Kidney tubule cell (primary cell): Measurements from ENCODE around the gene RGPD5.
"Not testable (repeated sequence)": the region's sequence is repeated elsewhere in the genome, so short reads cannot be mapped to it uniquely, and the experiment has no call there.

Experiments
- DNase-seq: peaks from one replicate; pipeline ENCODE4 v3.0.0-alpha.2; 2018; ENCODE audit warnings: low spot score

RGPD5 gene

GRCh38 chr2:109794074-109794737 is at the start of gene RGPD5:
Gene RGPD5, plus strand, starts transcription at chr2:109794305. Its CDS starts 161 bp downstream, at chr2:109794466.
- not testable (repeated sequence) for DNase-seq

- DNase-seq = not testable (repeated sequence)
These were observed 42.5 kb upstream of the RGPD5 start for GRCh38 chr2:109751572-109751971.

- not testable (repeated sequence) for DNase-seq
These were observed 36.8 kb upstream of the RGPD5 start for GRCh38 chr2:109757163-109757824.

- peak; percentile 32 for DNase-seq
These were observed 33.7 kb upstream of the RGPD5 start for GRCh38 chr2:109760265-109761042.

- not testable (repeated sequence) for DNase-seq
These were observed 33.1 kb upstream of the RGPD5 start for GRCh38 chr2:109761043-109761454.

GRCh38 chr2:109761976-109762375 is 32.1 kb upstream of the RGPD5 start:
- DNase-seq = not testable (repeated sequence)

- not testable (repeated sequence) for DNase-seq
These were observed 28.0 kb upstream of the RGPD5 start for GRCh38 chr2:109766074-109766473.

- DNase-seq = not testable (repeated sequence)
These were observed 27.1 kb upstream of the RGPD5 start for GRCh38 chr2:109766886-109767578.

- DNase-seq = not testable (repeated sequence)
These were observed 25.2 kb upstream of the RGPD5 start for GRCh38 chr2:109768934-109769333.

GRCh38 chr2:109779118-109779517 is 15.0 kb upstream of the RGPD5 start:
- DNase-seq = not testable (repeated sequence)

GRCh38 chr2:109781147-109781816 is 12.8 kb upstream of the RGPD5 start:
- DNase-seq = not testable (repeated sequence)

- DNase-seq = not testable (repeated sequence)
These were observed 11.6 kb upstream of the RGPD5 start for GRCh38 chr2:109782446-109782993.

- DNase-seq = not testable (repeated sequence)
These were observed 2.4 kb upstream of the RGPD5 start for GRCh38 chr2:109791530-109792279.

- not testable (repeated sequence) for DNase-seq
These were observed 1.4 kb upstream of the RGPD5 start for GRCh38 chr2:109792659-109793058.

GRCh38 chr2:109871129-109871751 is 77.1 kb downstream of the RGPD5 start:
- DNase-seq = not testable (repeated sequence)

GRCh38 chr2:109876625-109877024 is 82.5 kb downstream of the RGPD5 start:
- DNase-seq = not testable (repeated sequence)

GRCh38 chr2:109882112-109882511 is 88.0 kb downstream of the RGPD5 start:
- not testable (repeated sequence) for DNase-seq

- DNase-seq = not testable (repeated sequence)
These were observed 94.3 kb downstream of the RGPD5 start for GRCh38 chr2:109888414-109888813.

GRCh38 chr2:109889909-109890308 is 95.8 kb downstream of the RGPD5 start:
- not testable (repeated sequence) for DNase-seq

GRCh38 chr2:109891024-109891423 is 96.9 kb downstream of the RGPD5 start:
- DNase-seq = not testable (repeated sequence)
